ENCODE data around the gene RBM42.
"Not testable (repeated sequence)": the region's sequence is repeated elsewhere in the genome, so short reads cannot be mapped to it uniquely, and the experiment has no call there.

The RBM42 gene

DNA sequence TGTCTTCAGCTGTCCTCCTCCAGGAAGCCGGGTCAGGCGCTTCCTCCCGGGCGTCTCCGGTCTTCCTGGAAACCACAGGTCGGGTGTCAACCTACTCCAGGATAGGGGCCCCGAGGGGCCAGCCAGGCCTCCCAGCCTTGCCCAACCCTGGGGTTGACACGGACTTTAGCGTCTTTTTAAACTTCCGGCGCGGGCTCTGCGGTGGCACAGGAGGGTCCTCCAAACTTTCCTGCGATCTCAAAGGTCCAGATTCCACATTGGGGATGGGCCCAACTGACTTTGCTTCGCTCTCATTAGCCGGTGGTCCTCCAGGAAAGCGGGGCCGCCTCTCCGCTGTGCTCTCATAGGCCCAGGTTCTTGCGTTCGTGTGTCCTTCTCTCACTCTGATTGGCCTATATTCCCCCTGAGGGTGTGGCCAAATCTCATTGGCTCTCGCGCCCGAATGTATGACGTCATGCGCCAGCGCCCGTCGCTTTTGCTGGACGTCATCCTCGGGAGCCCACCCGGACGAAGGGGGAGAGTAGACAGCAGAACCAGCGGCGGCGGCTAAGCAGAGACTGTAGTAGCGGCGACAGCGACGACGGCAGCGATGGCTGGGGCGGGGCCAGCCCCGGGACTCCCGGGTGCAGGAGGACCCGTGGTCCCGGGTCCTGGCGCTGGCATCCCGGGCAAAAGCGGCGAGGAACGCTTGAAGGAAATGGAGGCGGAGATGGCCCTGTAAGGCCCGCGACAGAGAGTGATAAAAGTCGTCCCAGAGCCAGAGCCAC lies at the start of gene RBM42:
Gene RBM42, plus strand, starts transcription at position 472 of the 767 bp plus-strand sequence. Its CDS starts 118 bp downstream, at position 590.
- peak; percentile 96 to 99 for DNase-seq

GRCh38 chr19:35582760-35583159 lies 46.1 kb upstream of the RBM42 start:
- no peak for DNase-seq

DNA sequence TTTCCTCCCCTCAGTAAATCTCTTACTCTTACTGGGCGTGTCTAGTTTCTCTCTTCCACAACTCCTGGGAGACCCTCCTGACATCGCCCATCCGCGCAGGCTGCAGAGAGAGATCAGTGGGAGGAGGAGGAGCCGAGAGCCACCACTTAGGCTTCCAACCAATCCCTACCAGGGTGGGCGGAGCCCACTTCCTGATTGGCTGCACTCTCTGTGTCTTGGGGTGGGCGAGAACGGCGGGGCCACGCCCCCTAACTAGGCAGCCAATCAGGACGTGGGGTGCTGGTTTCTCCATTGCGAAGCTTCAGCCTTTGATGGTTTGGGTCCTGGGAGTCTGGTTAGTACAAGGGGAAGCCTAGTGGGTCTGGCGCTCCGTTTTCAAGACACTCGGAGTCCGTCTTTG lies 43.0 kb upstream of the RBM42 start, which contains the start of gene PMIS2:
Gene PMIS2, plus strand, starts transcription at position 326 of the 400 bp plus-strand sequence. CDS start 87 bp downstream, outside the sequence.
- DNase-seq, result no peak

- no peak for DNase-seq
These were observed 41.5 kb upstream of the RBM42 start for GRCh38 chr19:35587321-35587720.

DNA sequence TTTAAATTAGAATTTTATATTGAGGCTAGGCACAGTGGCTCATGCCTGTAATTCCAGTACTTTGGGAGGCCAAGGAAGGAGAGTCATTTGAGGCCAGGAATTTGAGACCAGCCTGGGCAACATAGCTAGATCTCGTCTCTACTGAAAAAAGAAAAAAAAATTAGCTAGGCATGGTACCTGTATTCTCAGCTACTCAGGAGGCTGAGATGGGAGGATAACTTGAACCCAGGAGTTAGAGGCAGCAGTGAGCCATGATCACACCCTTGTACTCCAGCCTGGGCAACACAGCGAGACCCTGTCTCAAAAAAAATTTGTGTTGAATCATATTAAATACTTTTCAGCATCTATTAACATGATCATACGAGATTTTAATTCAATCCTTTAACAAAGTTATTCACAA lies 38.0 kb upstream of the RBM42 start:
- DNase-seq, result no peak

GRCh38 chr19:35592226-35592625 lies 36.6 kb upstream of the RBM42 start:
- no peak for DNase-seq

DNA sequence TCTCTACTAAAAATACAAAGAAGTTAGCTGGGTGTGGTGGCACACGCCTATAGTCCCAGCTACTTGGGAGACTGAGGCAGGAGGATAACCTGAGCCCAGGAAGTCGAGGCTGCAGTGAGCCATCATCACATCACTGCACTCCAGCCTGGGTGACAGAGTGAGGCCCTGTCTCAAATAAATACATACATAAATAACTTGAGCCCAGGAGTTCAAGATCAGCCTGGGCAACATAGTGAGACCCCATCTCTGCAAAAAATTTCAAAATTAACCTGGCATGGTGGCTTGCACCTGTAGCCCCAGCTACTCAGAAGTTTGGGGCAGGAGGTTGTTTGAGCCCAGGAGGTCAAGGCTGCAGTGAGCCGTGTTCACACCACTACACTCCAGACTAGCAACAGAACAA lies 33.8 kb upstream of the RBM42 start:
- not testable (repeated sequence) for DNase-seq

- DNase-seq, result no peak
These were observed 32.9 kb upstream of the RBM42 start for GRCh38 chr19:35595928-35596327.

DNA sequence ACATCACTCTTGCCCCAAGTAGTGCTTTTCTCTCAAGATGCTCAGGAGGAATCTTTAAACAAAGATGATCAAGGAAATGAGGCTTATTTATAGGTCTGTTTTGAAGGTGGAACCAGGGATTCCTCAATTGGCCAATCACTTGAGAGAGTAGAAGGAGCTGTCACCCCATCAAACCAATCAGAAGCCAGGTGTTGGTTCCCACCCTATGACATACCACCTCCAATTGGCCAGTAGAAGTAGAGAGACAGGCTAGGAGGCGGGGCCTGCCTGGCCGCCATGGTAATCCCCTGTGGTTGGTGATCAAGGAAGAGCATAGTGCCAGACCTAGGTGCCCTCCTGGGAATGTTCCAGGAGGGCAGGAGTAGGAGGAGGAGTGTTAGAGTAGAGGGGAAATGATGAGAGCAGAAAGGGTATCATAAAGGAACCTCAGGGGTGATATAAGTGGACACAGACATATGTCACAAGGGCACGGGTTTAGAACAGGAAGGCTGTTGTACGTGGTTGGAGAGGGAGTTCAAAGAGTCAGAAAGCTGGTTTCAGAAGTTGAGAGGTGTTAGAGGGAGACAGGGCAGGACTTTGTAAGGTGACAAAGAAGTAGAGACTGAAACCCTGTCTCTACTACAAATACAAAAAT lies 32.4 kb upstream of the RBM42 start:
- DNase-seq, result peak in 1 of 2 experiments; percentile 21

DNA sequence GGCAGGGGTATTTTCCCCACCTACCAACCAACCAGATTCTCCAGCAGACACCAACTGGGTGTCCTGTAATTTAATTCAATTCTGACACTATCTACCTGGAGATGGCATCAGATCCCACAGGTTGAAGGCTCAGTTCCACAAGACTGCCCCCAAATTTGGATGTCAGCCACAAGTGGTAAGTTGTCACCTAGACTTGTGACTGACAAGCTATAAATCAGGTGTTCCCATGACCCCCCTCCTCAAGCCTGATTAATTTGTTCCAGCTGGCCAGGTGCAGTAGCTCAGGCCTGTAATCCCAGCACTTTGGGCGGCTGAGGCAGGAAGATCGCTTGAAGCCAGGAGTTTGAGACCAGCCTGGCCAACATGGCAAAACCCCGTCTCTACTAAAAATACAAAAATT lies 26.9 kb upstream of the RBM42 start:
- DNase-seq, result no peak

DNA sequence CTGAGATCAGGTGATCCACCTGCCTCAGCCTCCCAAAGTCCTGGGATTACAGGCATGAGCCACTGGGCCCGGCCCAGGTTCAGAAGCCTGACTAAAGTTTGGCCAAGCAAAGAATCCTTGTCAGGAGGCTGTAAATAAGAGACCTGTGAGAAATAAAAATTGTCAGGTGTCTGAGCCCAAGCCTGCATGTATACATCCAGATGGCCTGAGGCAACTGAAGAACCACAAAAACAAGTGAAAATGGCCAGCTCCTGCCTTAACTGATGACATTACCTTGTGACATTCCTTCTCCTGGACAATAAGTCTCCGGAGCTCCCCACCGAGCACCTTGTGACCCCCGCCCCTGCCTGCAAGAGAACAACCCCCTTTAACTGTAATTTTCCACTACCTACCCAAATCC lies 24.4 kb upstream of the RBM42 start:
- not testable (repeated sequence) for DNase-seq

- DNase-seq, result not testable (repeated sequence)
These were observed 21.7 kb upstream of the RBM42 start for GRCh38 chr19:35607170-35607569.

DNA sequence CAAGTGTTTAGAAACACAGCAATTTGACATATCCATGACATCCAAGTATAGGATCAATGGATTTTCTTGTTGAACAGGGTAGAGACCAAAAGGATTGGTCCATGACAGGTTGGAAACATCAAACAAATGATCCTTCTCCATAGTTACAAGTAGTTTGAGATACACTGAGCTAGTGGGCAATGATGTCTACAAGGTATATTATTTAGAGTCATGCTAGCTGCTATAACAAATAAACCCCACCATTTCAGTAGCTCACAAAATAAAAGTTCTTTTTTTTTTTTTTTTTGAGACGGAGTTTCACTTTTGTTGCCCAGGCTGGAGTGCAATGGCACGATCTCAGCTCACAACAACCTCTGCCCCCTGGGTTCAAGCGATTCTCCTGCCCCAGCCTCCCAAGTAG lies 21.2 kb upstream of the RBM42 start:
- no peak for DNase-seq

GRCh38 chr19:35608251-35608650 lies 20.6 kb upstream of the RBM42 start:
- DNase-seq, result no peak

- DNase-seq, result no peak
These were observed 18.9 kb upstream of the RBM42 start for GRCh38 chr19:35609851-35610353.

DNA sequence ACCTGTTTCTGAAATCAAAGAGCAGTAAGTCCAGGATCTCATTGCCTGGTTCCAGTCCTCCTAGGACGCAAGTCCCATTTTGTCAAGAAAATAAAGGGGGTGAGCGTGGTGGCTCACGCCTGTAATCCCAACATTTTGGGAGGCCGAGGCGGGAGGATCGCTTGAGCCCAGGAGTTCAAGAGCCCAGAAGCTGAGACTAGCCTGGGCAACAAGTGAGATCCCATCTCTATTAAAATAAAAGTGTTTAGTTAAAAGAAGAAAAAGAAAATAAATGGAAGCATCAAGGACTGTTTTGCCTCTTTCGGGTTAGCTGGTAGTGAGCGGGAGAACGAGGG lies 16.6 kb upstream of the RBM42 start:
- DNase-seq, result no peak

DNA sequence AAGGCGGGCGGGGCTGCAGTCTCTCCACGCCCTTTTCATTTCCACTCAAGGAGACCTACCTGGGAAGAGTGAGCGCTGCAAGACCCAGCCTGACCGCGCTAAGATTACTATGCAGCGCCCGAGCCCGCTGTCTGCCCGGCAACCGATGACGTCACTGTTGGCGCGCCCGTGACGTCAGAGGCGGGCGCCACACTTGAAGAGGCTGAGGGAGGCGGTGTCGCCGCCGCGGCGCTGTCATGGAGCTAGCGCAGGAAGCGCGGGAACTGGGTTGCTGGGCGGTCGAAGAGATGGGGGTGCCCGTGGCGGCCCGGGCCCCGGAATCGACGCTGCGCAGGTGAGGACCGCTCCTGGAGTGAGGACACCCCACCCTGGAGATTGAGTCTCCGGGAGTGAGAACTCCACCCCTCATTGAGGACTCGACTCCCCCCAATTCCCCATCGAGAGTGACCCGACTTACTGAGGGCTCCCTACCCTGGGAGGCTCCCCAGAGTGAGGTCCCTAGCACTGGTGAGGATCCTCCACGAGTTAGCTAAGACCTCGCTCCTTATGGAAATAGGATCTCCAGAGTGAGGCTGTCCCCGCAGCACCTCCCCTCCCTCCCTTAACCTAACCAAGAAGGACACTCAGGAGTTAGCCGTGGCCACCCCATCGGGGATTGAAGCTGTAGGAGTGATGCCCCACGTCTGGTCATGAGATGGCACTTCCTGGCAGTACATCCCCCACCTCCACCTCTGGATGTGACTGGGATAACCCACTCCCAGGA lies 16.1 kb upstream of the RBM42 start, which contains the start of gene HAUS5:
Gene HAUS5, plus strand, starts transcription at position 177 of the 763 bp plus-strand sequence. Its CDS starts 60 bp downstream, at position 237.
- DNase-seq, result peak; percentile 83 to 98

GRCh38 chr19:35613574-35613973 lies 15.3 kb upstream of the RBM42 start:
- DNase-seq, result no peak

GRCh38 chr19:35615036-35615435 lies 13.8 kb upstream of the RBM42 start:
- DNase-seq, result no peak

DNA sequence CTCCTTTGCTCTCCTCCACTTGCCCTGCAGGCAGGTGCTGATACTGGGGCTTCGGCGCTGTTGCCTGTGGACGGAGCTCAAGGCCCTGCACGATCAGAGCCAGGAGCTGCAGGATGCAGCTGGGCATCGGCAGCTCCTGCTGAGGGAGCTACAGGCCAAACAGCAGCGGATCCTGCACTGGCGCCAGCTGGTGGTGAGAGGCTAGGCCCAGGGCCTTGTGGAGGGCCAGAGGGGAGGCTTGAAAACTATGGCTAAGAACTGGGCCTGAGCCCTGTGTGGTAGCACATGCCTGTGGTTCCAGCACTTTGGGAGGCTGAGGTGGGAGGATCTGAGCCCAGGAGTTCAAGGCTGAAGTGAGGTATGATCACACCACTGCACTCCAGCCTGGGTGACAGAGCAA lies 10.0 kb upstream of the RBM42 start:
- no peak for DNase-seq

- DNase-seq, result no peak
These were observed 9.4 kb upstream of the RBM42 start for GRCh38 chr19:35619290-35619923.

DNA sequence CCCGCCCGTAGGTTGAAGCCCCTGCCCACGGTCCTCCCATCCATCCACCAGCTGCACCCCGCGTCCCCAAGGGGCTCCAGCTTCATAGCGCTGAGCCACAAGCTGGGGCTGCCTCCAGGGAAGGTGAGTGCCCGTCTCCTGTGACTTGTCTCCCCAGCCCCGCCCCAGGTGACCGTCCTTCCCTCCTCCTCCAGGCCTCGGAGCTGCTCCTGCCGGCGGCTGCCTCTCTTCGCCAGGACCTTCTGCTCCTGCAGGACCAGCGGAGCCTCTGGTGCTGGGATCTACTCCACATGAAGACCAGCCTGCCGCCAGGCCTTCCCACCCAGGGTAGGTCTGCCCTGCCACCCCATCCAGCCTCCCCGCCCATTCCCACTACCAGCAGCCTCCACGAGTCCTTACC lies 8.8 kb upstream of the RBM42 start:
- DNase-seq, result no peak

GRCh38 chr19:35621708-35622107 lies 7.1 kb upstream of the RBM42 start:
- no peak for DNase-seq
